ENCODE measurements around the gene PNMA8C.

The PNMA8C gene

DNA sequence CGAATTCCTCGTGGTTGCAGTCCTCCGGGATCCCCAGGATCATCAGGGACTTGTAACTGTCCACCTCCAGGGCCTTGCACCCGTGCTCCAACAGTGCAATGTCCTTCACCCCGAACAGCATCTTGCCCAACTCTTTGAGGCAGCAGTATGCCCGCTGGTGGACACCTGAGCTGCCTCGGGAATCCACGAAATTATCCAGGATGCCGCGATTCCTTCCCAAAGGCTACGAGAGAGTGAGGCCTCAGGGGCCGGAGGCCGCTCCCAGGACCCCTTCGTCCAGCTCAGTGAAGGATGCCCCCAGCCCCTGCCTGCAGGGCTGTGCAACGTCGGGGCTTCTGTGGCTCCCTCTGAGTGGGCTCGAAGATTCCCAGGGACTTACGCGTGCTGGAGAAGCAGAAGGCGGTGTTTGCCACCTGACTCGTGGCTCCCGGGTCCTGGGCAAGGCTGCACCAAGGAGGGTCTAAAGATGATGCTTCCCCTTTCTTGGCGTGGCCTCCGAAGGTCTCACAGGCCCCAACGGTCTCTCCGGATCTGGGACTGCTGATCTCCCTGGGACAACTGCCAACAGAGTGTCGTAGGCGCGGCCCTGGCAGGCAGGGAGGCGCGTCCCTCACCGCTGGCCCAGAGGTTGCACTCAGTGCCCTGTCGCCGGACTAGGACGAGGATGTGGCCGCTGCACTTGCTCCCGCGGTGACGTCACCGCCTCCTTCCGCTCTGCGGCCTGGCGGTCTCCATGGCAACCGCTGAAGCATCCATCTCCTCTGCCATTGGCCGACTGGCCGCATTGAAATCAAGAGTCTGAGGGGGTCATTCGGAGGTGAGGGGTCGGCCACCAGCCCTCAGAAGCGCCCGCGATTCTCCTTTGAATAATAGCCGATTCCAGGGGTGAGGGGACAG lies at the start of gene PNMA8C:
TSS of gene PNMA8C (minus strand) at position 698 of the 897 bp plus-strand sequence. CDS start at position 121, 577 bp downstream.
- peak; percentile 32 for DNase-seq

- no peak for DNase-seq
These were observed 47.2 kb upstream of the PNMA8C start for GRCh38 chr19:46475986-46476385.

- no peak for DNase-seq
These were observed 45.5 kb upstream of the PNMA8C start for GRCh38 chr19:46474211-46474610.

- no peak for DNase-seq
These were observed 43.9 kb upstream of the PNMA8C start for GRCh38 chr19:46472592-46472991.

DNA sequence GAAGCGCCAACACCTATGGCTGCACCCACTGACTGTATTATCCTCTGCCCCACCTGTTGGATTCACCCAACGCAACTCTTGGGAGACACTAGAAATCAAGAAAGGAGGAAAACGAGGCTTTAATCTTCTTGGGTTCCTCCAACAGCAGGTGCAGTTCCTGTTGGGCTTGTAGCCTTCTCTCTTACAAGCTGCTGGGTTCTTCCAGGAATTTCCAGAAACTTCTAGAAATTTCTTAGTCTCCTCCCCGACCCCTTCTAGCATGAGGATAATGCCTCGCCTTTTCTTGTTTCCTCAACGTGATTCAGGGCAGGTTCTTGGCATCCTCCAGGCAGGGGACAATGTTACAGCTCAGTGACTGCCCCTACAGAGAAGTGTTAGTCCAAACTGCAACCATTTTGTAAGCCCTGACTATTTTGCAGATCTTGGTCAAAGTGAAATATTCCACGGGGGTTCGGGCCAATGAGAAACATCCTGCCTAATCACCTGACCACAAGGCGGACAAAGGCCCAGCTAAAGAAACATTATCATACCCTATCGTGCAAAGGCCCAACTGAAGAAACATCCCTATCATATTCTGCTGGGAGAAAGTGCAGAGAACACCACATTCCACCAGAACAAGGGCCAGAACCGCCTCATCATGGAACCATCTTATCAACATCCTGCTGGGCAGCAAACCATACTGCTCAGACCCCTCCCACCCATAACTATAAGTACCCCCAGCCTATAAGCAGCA lies 43.2 kb upstream of the PNMA8C start:
- no peak for DNase-seq

GRCh38 chr19:46471116-46471733 lies 42.5 kb upstream of the PNMA8C start, which contains the start of gene PNMA8A:
TSS of gene PNMA8A (minus strand) at chr19:46471563. CDS start at chr19:46471035, 528 bp downstream.
- DNase-seq, result no peak

- DNase-seq, result no peak
These were observed 41.6 kb upstream of the PNMA8C start for GRCh38 chr19:46470376-46470775.

- no peak for DNase-seq
These were observed 40.9 kb upstream of the PNMA8C start for GRCh38 chr19:46469541-46470185.

DNA sequence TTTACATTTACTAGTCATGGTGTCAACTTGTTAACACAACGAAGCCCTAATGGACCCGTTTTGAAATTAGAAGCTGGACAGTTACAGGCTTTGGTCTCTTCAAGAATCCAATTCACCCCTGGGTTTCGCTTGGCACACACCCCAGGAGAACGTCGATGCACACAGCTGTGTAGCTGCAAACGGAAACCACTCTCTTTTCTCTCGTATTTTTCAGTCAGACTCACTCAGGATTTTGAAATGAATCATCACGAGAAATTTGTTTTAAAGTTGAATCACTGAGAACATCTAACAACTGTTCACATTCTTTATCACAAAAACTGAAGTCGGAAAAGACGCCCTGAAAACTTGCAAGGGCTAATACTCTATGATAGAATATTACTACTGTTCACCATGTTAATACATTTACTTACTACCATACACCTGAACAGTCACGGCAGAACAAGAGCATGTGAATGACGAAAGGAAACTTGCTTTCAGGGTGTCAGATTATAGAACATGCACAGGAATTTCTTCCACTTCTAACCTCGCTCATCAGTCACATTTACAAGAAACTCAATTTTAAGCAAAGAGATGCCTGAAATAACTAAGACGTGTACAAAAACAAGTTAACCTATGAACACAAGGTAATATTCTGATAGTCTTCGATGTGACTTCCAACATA lies 37.9 kb upstream of the PNMA8C start:
- peak; percentile 41 for DNase-seq

- DNase-seq, result no peak
These were observed 34.8 kb upstream of the PNMA8C start for GRCh38 chr19:46463516-46463915.

- no peak for DNase-seq
These were observed 32.8 kb upstream of the PNMA8C start for GRCh38 chr19:46461537-46461936.

- no peak for DNase-seq
These were observed 32.2 kb upstream of the PNMA8C start for GRCh38 chr19:46460981-46461380.

GRCh38 chr19:46460055-46460454 lies 31.3 kb upstream of the PNMA8C start:
- no peak for DNase-seq

DNA sequence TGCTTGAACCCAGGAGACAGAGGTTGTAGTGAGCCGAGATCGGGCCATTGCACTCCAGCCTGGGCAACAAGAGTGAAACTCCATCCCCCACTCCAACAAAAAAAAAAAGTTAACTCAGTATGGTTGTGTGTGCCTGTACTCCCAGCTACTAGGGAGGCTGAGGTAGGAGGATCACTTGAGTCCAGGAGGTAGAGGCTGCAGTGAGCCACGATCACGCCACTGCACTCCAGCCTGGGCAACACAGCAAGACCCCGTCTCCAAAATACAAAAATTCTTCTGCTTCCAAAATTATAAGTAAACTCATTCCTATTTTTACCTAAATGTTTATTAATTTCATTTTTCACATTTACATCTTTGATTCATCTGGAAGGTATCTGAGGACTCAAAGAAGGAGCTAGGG lies 28.2 kb upstream of the PNMA8C start:
- no peak for DNase-seq

DNA sequence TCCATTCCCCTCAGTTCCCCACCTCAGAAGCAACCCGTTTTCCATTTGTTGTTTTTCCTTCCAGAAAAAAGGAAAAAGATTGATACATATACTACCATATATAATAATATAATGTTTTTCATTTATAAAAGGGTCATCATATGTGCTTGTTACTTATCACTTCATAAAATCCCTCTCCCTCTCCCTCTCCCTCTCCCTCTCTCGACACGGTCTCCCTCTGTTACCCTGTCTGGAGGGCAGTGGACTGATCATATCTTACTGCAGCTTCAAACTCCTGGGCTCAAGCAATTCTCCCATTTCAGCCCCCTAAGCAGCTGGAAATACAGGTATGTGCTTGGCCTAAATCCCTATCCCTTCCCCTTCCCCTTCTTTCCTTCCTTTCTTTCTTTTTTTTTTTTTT lies 25.5 kb upstream of the PNMA8C start:
- no peak for DNase-seq

DNA sequence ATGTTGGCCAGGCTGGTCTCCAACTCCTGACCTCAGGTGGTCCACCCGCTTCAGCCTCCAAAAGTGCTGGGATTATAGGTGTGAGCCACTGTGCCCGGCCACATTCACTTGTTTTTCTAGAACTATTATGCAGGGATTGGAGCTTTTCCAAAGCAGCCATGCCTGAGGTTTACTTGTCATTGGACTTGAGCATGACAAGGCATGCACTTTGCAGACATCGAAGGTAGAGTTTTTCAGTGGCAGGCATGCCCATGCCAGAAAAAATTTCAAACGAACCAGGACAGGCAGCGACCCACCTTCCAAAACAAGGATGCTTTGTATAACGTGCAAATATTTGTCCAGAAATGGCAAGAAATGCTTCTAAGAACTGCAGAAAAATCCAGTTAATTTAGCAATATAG lies 24.9 kb upstream of the PNMA8C start:
- DNase-seq, result no peak

DNA sequence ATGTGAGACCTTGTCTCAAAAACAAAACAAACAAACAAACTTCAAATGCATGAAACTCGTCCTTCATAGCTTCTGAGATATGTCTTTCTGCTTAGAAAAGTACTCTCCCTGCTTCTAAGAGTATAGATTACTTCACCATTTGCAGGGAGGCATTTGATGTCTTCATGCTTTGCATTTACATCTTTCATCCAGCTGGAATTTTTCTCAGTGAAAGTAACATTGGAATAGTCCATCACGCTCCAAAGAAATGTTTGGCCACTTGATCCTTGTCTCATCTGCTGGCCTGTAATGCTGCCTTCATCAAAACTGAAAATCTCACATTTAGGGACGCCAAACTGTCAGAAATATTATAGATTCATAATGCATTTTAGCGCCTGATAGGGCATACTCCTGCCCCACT lies 23.4 kb upstream of the PNMA8C start:
- DNase-seq, result no peak

- DNase-seq, result no peak
These were observed 22.6 kb upstream of the PNMA8C start for GRCh38 chr19:46451352-46451751.

GRCh38 chr19:46450737-46451136 lies 22.0 kb upstream of the PNMA8C start:
- no peak for DNase-seq

DNA sequence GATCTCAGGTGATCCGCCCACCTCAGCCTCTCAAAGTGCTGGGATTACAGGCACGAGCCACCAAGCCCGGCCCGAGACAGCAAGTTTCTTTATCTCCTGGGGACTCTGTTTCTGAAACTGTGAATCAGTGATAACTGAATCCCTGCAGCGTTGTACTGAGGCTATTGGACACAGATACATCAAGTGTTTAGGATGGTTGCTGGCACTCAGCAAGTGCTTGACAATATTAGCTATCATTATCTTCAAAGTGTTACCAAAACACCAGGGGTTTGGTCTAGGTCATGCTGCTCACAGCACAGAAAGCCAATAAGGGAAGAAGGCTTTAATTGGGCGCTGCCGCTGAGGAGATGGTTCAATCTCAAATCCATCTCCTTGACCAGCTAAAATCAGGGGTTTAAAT lies 20.5 kb upstream of the PNMA8C start:
- DNase-seq, result no peak

DNA sequence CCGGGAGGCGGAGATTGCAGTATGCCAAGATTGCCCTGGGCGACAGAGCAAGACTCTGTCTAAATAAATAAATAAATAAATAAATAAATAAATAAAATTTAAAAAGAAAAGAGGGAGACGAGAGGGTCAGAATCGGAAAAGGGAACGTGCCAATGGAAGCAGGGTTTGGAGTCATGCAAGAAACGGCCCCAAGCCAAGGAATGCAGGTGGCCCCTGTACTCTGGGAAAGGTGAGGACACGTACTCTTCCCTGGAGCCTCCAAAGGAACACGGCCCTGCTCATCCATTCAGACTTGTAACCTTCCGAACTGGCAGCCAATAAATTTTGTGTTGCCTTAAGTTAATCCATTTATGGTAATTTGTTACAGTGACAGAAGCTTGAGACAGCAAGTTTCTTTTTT lies 19.9 kb upstream of the PNMA8C start:
- no peak for DNase-seq

- no peak for DNase-seq
These were observed 19.1 kb upstream of the PNMA8C start for GRCh38 chr19:46447824-46448223.

DNA sequence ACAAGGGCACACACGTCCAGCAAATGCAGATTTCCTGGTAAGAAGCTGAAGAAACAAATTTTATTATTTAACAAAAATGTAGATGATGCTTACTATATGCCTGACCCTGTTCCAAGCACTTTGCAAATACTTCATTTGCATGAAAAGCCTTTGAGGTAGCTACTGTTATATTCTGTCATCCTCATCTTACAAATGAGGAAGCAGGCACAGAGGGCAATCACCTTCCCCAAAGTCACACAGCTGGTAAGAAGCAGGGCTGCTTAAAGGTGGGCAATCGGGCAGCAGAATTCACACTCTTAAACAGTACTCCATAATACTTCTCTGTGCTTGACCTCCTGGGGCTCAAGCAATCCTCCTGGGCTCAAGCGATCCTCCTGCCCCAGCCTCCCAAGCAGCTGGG lies 18.3 kb upstream of the PNMA8C start:
- no peak for DNase-seq
